Activated CD4-positive, alpha-beta memory T cell treated with anti-CD3 and anti-CD28 coated beads for 36 hours (primary cell): ENCODE measurements around the gene BCAT1. TPM values are rescaled to one million over a fixed set of nuclear protein-coding genes. Genes with fewer than 3 reads are reported as not detected.

ENCODE experiments used
- CTCF ChIA-PET: fragments of 350-600 bp; sonication (Branson Sonifier 250); formaldehyde crosslinking; loops from one replicate; lab custom pipeline; 2021; ENCODE audit warnings: antibody characterized with exemption, inconsistent platforms; lab: Charles Lee
- POLR2A ChIA-PET: fragments of 350-600 bp; sonication (Branson Sonifier 250); formaldehyde crosslinking; loops from one replicate; lab custom pipeline; 2021; ENCODE audit warnings: antibody characterized with exemption; lab: Charles Lee
- DNase-seq: peaks from one replicate; pipeline ENCODE4 v3.0.0-alpha.2; 2020
- H3K27ac Mint-ChIP-seq: one replicate; pipeline ENCODE4 v1.8.0; 2021; ENCODE audit warnings: mixed read lengths
- H3K27me3 Mint-ChIP-seq: one replicate; pipeline ENCODE4 v1.8.0; 2021; ENCODE audit warnings: mixed read lengths
- H3K36me3 Mint-ChIP-seq: one replicate; pipeline ENCODE4 v1.8.0; 2021; ENCODE audit warnings: mixed read lengths
- H3K4me1 Mint-ChIP-seq: one replicate; pipeline ENCODE4 v1.8.0; 2021; ENCODE audit warnings: low read depth, mixed read lengths
- H3K4me3 Mint-ChIP-seq: one replicate; pipeline ENCODE4 v1.8.0; 2021; ENCODE audit warnings: mild to moderate bottlenecking, mixed read lengths
- H3K9me3 Mint-ChIP-seq: one replicate; pipeline ENCODE4 v1.8.0; 2021; ENCODE audit warnings: mixed read lengths
- intact Hi-C: fragments of 100-400 bp; cut with micrococcal nuclease; formaldehyde crosslinking; loops from one replicate; pipeline ENCODE4 v1.15.1; 2023
- total RNA-seq, 2 experiments: library from RNA; stranded (reverse); gene quantifications; one replicate each; pipeline ENCODE4 v1.2.3, GENCODE V29; 2021

The BCAT1 gene
- total RNA-seq, 2 experiments from 2014 or later, result 17.6 to 20.4 TPM

GRCh38 chr12:24797901-24798300, 151.0 kb downstream of the BCAT1 start:
- ChIA-PET POLR2A (no interaction called here), CTCF (no interaction called here)
- Mint-ChIP-seq H3K36me3 (peaks cover 2% of the 10 kb centered on the region), H3K27ac (no peak overlapping the region), H3K9me3 (peaks cover 4% of the 10 kb centered on the region), H3K4me1 (peaks cover 27% of the 10 kb centered on the region), H3K27me3 (no peaks in the 10 kb centered on the region), H3K4me3 (no peak overlapping the region)
- DNase-seq, result no peak
- intact Hi-C loops, result loop anchor here (2.0 kb wide), 1 partner anchor 17 kb away; no protein-coding TSS in a partner anchor

GRCh38 chr12:24796876-24797275, 152.0 kb downstream of the BCAT1 start:
- ChIA-PET POLR2A (no interaction called here), CTCF (interaction anchor here (0.8 to 1.7 kb wide), 2 partner anchors 9 to 18 kb away, joined by 4 read pairs; no protein-coding TSS in a partner anchor)
- Mint-ChIP-seq H3K4me1 (peaks cover 30% of the 10 kb centered on the region), H3K36me3 (no peaks in the 10 kb centered on the region), H3K9me3 (no peaks in the 10 kb centered on the region), H3K4me3 (no peak overlapping the region), H3K27me3 (no peaks in the 10 kb centered on the region), H3K27ac (no peak overlapping the region)
- no peak for DNase-seq
- intact Hi-C loops, result loop anchor here (2.0 kb wide), 1 partner anchor 18 kb away; no protein-coding TSS in a partner anchor

GRCh38 chr12:24795699-24796347, 153.1 kb downstream of the BCAT1 start:
- intact Hi-C loops, result loop anchor here (1.0 to 2.0 kb wide), 2 partner anchors 19 to 43 kb away; no protein-coding TSS in a partner anchor
- Mint-ChIP-seq H3K4me1 (peaks cover 38% of the 10 kb centered on the region), H3K27me3 (no peaks in the 10 kb centered on the region), H3K36me3 (no peaks in the 10 kb centered on the region), H3K27ac (no peak overlapping the region), H3K4me3 (peak overlapping the region; percentile 66), H3K9me3 (no peaks in the 10 kb centered on the region)
- DNase-seq, result peak; percentile 31
- ChIA-PET CTCF (interaction anchor here (0.8 to 1.7 kb wide), 6 partner anchors 10 to 42 kb away, joined by 3 to 4 read pairs (median 4); no protein-coding TSS in a partner anchor), POLR2A (interaction anchor here (0.5 to 1.1 kb wide), 2 partner anchors 18 to 66 kb away, joined by 3 to 5 read pairs; no protein-coding TSS in a partner anchor)

- Mint-ChIP-seq H3K9me3 (no peaks in the 10 kb centered on the region), H3K27ac (peak overlapping the region; percentile 19), H3K36me3 (no peaks in the 10 kb centered on the region), H3K4me1 (peaks cover 31% of the 10 kb centered on the region), H3K27me3 (peaks cover 1% of the 10 kb centered on the region), H3K4me3 (no peak overlapping the region)
- POLR2A ChIA-PET, result no interaction called here
- intact Hi-C loops, result no loop called here
- CTCF ChIA-PET, result no interaction called here
- DNase-seq, result no peak
Observed at GRCh38 chr12:24791622-24792021, 157.3 kb downstream of the BCAT1 start.

GRCh38 chr12:24788886-24789285, 160.0 kb downstream of the BCAT1 start:
- H3K27ac Mint-ChIP-seq, result no peak overlapping the region
- intact Hi-C loops, result no loop called here

GRCh38 chr12:24780697-24781368, 168.1 kb downstream of the BCAT1 start:
- no peak for DNase-seq
- intact Hi-C loops, result loop anchor here (2.0 kb wide), 1 partner anchor 768 kb away; no protein-coding TSS in a partner anchor
- Mint-ChIP-seq H3K36me3 (no peaks in the 10 kb centered on the region), H3K4me1 (no peaks in the 10 kb centered on the region), H3K27ac (no peak overlapping the region), H3K9me3 (no peaks in the 10 kb centered on the region), H3K27me3 (peaks cover 10% of the 10 kb centered on the region), H3K4me3 (no peak overlapping the region)
- POLR2A ChIA-PET, result no interaction called here
- CTCF ChIA-PET, result interaction anchor here (0.6 to 1.5 kb wide), 4 partner anchors 13 to 1951 kb away, joined by 3 to 4 read pairs (median 3); no protein-coding TSS in a partner anchor

More at GRCh38 chr12:24788886-24789285, 160.0 kb downstream of the BCAT1 start:
- Mint-ChIP-seq H3K4me1 (peaks cover 13% of the 10 kb centered on the region), H3K4me3 (no peak overlapping the region), H3K27me3 (peaks cover 4% of the 10 kb centered on the region), H3K9me3 (no peaks in the 10 kb centered on the region), H3K36me3 (no peaks in the 10 kb centered on the region)
- ChIA-PET CTCF (no interaction called here), POLR2A (no interaction called here)
- no peak for DNase-seq

GRCh38 chr12:24778486-24779304, 170.2 kb downstream of the BCAT1 start:
- peaks cover 9% of the 10 kb centered on the region for H3K27me3 Mint-ChIP-seq
- POLR2A ChIA-PET, result no interaction called here
- H3K4me3 Mint-ChIP-seq, result no peak overlapping the region
- no peaks in the 10 kb centered on the region for H3K4me1 Mint-ChIP-seq
- no peak for DNase-seq
- intact Hi-C loops, result loop anchor here (1.0 to 2.0 kb wide), 3 partner anchors 48 to 1574 kb away; no protein-coding TSS in a partner anchor
- CTCF ChIA-PET, result interaction anchor here (0.6 to 2.6 kb wide), 12 partner anchors 10 to 300 kb away, joined by 3 to 14 read pairs (median 3); no protein-coding TSS in a partner anchor
- no peaks in the 10 kb centered on the region for H3K36me3 Mint-ChIP-seq
- H3K27ac Mint-ChIP-seq, result no peak overlapping the region
- no peaks in the 10 kb centered on the region for H3K9me3 Mint-ChIP-seq

GRCh38 chr12:24777359-24777758, 171.5 kb downstream of the BCAT1 start:
- Mint-ChIP-seq H3K4me1 (no peaks in the 10 kb centered on the region), H3K9me3 (no peaks in the 10 kb centered on the region), H3K27me3 (peaks cover 8% of the 10 kb centered on the region), H3K4me3 (no peak overlapping the region), H3K36me3 (no peaks in the 10 kb centered on the region), H3K27ac (no peak overlapping the region)
- ChIA-PET CTCF (interaction anchor here (0.6 to 2.6 kb wide), 2 partner anchors 9 to 46 kb away, joined by 3 to 14 read pairs; no protein-coding TSS in a partner anchor), POLR2A (no interaction called here)
- intact Hi-C loops, result no loop called here
- DNase-seq, result no peak

- no peak overlapping the region for H3K27ac Mint-ChIP-seq
- CTCF ChIA-PET, result interaction anchor here (0.6 to 2.6 kb wide), 3 partner anchors 9 to 662 kb away, joined by 3 to 14 read pairs (median 8); no protein-coding TSS in a partner anchor
- H3K36me3 Mint-ChIP-seq, result no peaks in the 10 kb centered on the region
- no peak overlapping the region for H3K4me3 Mint-ChIP-seq
- POLR2A ChIA-PET, result no interaction called here
- H3K27me3 Mint-ChIP-seq, result peaks cover 4% of the 10 kb centered on the region
- H3K9me3 Mint-ChIP-seq, result no peaks in the 10 kb centered on the region
- H3K4me1 Mint-ChIP-seq, result no peaks in the 10 kb centered on the region
- DNase-seq, result no peak
- intact Hi-C loops, result no loop called here
Observed at GRCh38 chr12:24776861-24777260, 172.0 kb downstream of the BCAT1 start.

- POLR2A ChIA-PET, result no interaction called here
- CTCF ChIA-PET, result no interaction called here
- H3K9me3 Mint-ChIP-seq, result no peaks in the 10 kb centered on the region
- no peak overlapping the region for H3K27ac Mint-ChIP-seq
- H3K27me3 Mint-ChIP-seq, result peaks cover 4% of the 10 kb centered on the region
- no peak for DNase-seq
- no peak overlapping the region for H3K4me3 Mint-ChIP-seq
- H3K4me1 Mint-ChIP-seq, result no peaks in the 10 kb centered on the region
- no peaks in the 10 kb centered on the region for H3K36me3 Mint-ChIP-seq
- intact Hi-C loops, result no loop called here
Observed at GRCh38 chr12:24775073-24775472, 173.8 kb downstream of the BCAT1 start.

- no peak overlapping the region for H3K4me3 Mint-ChIP-seq
- DNase-seq, result no peak
- H3K27me3 Mint-ChIP-seq, result peaks cover 4% of the 10 kb centered on the region
- no peak overlapping the region for H3K27ac Mint-ChIP-seq
- intact Hi-C loops, result no loop called here
- no peaks in the 10 kb centered on the region for H3K4me1 Mint-ChIP-seq
- ChIA-PET POLR2A (no interaction called here), CTCF (interaction anchor here (0.5 kb wide), 1 partner anchor 42 kb away, joined by 3 read pairs; no protein-coding TSS in a partner anchor)
- H3K36me3 Mint-ChIP-seq, result no peaks in the 10 kb centered on the region
- no peaks in the 10 kb centered on the region for H3K9me3 Mint-ChIP-seq
Observed at GRCh38 chr12:24773996-24774395, 174.9 kb downstream of the BCAT1 start.
